GM10248 (cell line): ENCODE results near the gene PPDPF.

ENCODE experiments used
- CTCF ChIA-PET: fragments of 300-600 bp; sonication (Branson Sonifier 250); formaldehyde crosslinking; extraction: SDS; loops from one replicate; lab custom pipeline; 2021; ENCODE audit warnings: antibody characterized with exemption; lab: Yijun Ruan, JAX
- POLR2A ChIA-PET: fragments of 350-650 bp; sonication (Branson Sonifier 250); formaldehyde crosslinking; extraction: SDS; loops from one replicate; lab custom pipeline; 2020; ENCODE audit warnings: antibody characterized with exemption; lab: Yijun Ruan, JAX
- DNase-seq: peaks from one replicate; pipeline ENCODE4 v3.0.0; 2012; ENCODE audit errors: extremely low spot score
- CTCF ChIP-seq: IDR thresholded peaks from 2 replicates; pipeline ENCODE4 v1.5.1; 2012; ENCODE audit warnings: mild to moderate bottlenecking, low read depth; ENCODE audit errors: extremely low read depth, missing control alignments, control extremely low read depth

Gene PPDPF

GRCh38 chr20:63525185-63525584 is 4.6 kb downstream of the PPDPF start:
- ChIA-PET CTCF (interaction anchor here (6.0 kb wide), 1 partner anchor 13 kb away, joined by 35 read pairs; the partner anchor contains the start of gene PTK6), POLR2A (interaction anchor here (0.6 kb wide), 1 partner anchor 455 kb away, joined by 3 read pairs; the partner anchor contains the start of gene SAMD10)
- TF ChIP-seq CTCF, result no peak
- no peak for DNase-seq

- CTCF ChIA-PET, result interaction anchor here (6.0 kb wide), 1 partner anchor 12 kb away, joined by 35 read pairs; the partner anchor contains the start of gene PTK6
- POLR2A ChIA-PET, result no interaction called here
- no peak for DNase-seq
- no peak for TF ChIP-seq CTCF
These were observed 5.4 kb downstream of the PPDPF start for GRCh38 chr20:63525971-63526370.

GRCh38 chr20:63527184-63527583 is 6.6 kb downstream of the PPDPF start:
- POLR2A ChIA-PET, result interaction anchor here (0.6 to 0.8 kb wide), 2 partner anchors 24 to 242 kb away, joined by 3 read pairs; no protein-coding TSS in a partner anchor
- TF ChIP-seq CTCF, result no peak
- CTCF ChIA-PET, result interaction anchor here (3.3 kb wide), 1 partner anchor 11 kb away, joined by 17 read pairs; the partner anchor contains the start of gene PTK6
- DNase-seq, result no peak

- no peak for TF ChIP-seq CTCF
- CTCF ChIA-PET, result interaction anchor here (1.3 to 3.3 kb wide), 3 partner anchors 8 to 335 kb away, joined by 3 to 17 read pairs (median 4); partner anchors contain the start of genes PPDPF, PTK6 and TPD52L2
- POLR2A ChIA-PET, result interaction anchor here (0.5 kb wide), 1 partner anchor 262 kb away, joined by 3 read pairs; no protein-coding TSS in a partner anchor
- DNase-seq, result no peak
These were observed 8.8 kb downstream of the PPDPF start for GRCh38 chr20:63529180-63529860.

GRCh38 chr20:63529861-63530787 is 9.6 kb downstream of the PPDPF start:
- no peak for TF ChIP-seq CTCF
- no peak for DNase-seq
- CTCF ChIA-PET, result interaction anchor here (1.3 to 3.3 kb wide), 2 partner anchors 8 to 9 kb away, joined by 3 to 17 read pairs; partner anchors contain the start of genes PPDPF and PTK6
- POLR2A ChIA-PET, result no interaction called here

- POLR2A ChIA-PET, result no interaction called here
- CTCF ChIA-PET, result no interaction called here
- no peak for DNase-seq
- TF ChIP-seq CTCF, result no peak
These were observed 10.2 kb downstream of the PPDPF start for GRCh38 chr20:63530788-63531160.
